ENCODE results near the gene CPB2. TPM values are rescaled to one million over a fixed set of nuclear protein-coding genes. Genes with fewer than 3 reads are reported as not detected.

Gene CPB2
- total RNA-seq, 1 experiment from 2014 or later: 0.28 TPM

GRCh38 chr13:46103037-46103436, 1.8 kb downstream of the CPB2 start:
- no peak for ATAC-seq
- H3K27me3 ChIP-seq (ENCODE audit: control insufficient read depth, insufficient read depth, low read length): no peaks in the 10 kb centered on the region
- BruUV-seq (replicated peaks): no TSS peak
- no peak overlapping the region for H3K27ac ChIP-seq (ENCODE audit: low read length)
- TF ChIP-seq SIN3A (IDR thresholded peaks at IDR 0.05; ENCODE audit: borderline replicate concordance, insufficient read depth, low read depth, low read length) (no peak), TCF7L2 (IDR thresholded peaks at IDR 0.05; ENCODE audit: low read depth, low read length) (no peak), POLR2AphosphoS5 (IDR thresholded peaks at IDR 0.05; ENCODE audit: low read depth, low read length) (no peak), REST (IDR thresholded peaks at IDR 0.05; ENCODE audit: insufficient read depth in 1 of 2, low read depth in 2 of 2, low read length in 1 of 2) (no peak), CTCF (IDR thresholded peaks at IDR 0.05) (no peak)
- CTCF ChIA-PET: no interaction called here
- H3K9me3 ChIP-seq (ENCODE audit: control insufficient read depth, insufficient read depth, low read depth, low read length): no peaks in the 10 kb centered on the region
- POLR2A ChIA-PET: no interaction called here
- in situ Hi-C loops (cut with HindIII; ENCODE audit: low pct_unique_long_range_greater_than_20kb, low sequenced_read_pairs): no loop called here
- H3K36me3 ChIP-seq (ENCODE audit: control insufficient read depth, insufficient read depth, low read length): no peaks in the 10 kb centered on the region
- intact Hi-C loops (cut with micrococcal nuclease; ENCODE audit: unreplicated experiment): no loop called here
- DNase-seq (ENCODE audit: low read depth, low spot score): no peak
- H3K4me3 ChIP-seq (ENCODE audit: low read depth in 2 of 2, low read length in 2 of 2): no peak overlapping the region
- no peaks in the 10 kb centered on the region for H3K4me1 ChIP-seq (ENCODE audit: control insufficient read depth, insufficient read depth, low read length)

GRCh38 chr13:46102255-46102605, 2.6 kb downstream of the CPB2 start:
- BruUV-seq (replicated peaks): no TSS peak
- Histone ChIP-seq H3K27ac (ENCODE audit: low read length) (no peak overlapping the region), H3K4me1 (ENCODE audit: control insufficient read depth, insufficient read depth, low read length) (no peaks in the 10 kb centered on the region), H3K4me3 (ENCODE audit: low read depth in 2 of 2, low read length in 2 of 2) (no peak overlapping the region), H3K9me3 (ENCODE audit: control insufficient read depth, insufficient read depth, low read depth, low read length) (no peaks in the 10 kb centered on the region), H3K36me3 (ENCODE audit: control insufficient read depth, insufficient read depth, low read length) (no peaks in the 10 kb centered on the region), H3K27me3 (ENCODE audit: control insufficient read depth, insufficient read depth, low read length) (no peaks in the 10 kb centered on the region)
- DNase-seq (ENCODE audit: low read depth, low spot score) (no peak), ATAC-seq (no peak)
- intact Hi-C loops (cut with micrococcal nuclease; ENCODE audit: unreplicated experiment): no loop called here
- TF ChIP-seq TCF7L2 (IDR thresholded peaks at IDR 0.05; ENCODE audit: low read depth, low read length): no peak
- TF ChIP-seq CTCF (IDR thresholded peaks at IDR 0.05): no peak
- no peak for TF ChIP-seq POLR2AphosphoS5 (IDR thresholded peaks at IDR 0.05; ENCODE audit: low read depth, low read length)
- no peak for TF ChIP-seq REST (IDR thresholded peaks at IDR 0.05; ENCODE audit: insufficient read depth in 1 of 2, low read depth in 2 of 2, low read length in 1 of 2)
- no peak for TF ChIP-seq SIN3A (IDR thresholded peaks at IDR 0.05; ENCODE audit: borderline replicate concordance, insufficient read depth, low read depth, low read length)
- ChIA-PET CTCF (no interaction called here), POLR2A (interaction anchor here (0.6 kb wide), 1 partner anchor 140 kb away, joined by 4 read pairs; no protein-coding TSS in a partner anchor)
- in situ Hi-C loops (cut with HindIII; ENCODE audit: low pct_unique_long_range_greater_than_20kb, low sequenced_read_pairs): no loop called here
